ENCODE measurements around the gene ANKMY1. TPM values are rescaled to one million over a fixed set of nuclear protein-coding genes. Genes with fewer than 3 reads are reported as not detected.
A peak's percentile ranks its signal among the peaks of the same experiment; 100 is the strongest.

Gene ANKMY1
- total and polyA plus RNA-seq, 2 donors (not counting 1 experiment from before 2014, with no cell fraction given): 51.7 to 72.1 TPM

- H3K79me2 ChIP-seq (ENCODE audit: control insufficient read depth, insufficient read depth, low read length): peaks cover 94% of the 10 kb centered on the region
- ATAC-seq (ENCODE audit: low read depth): peak; percentile 21
- H3K4me3 ChIP-seq (ENCODE audit: control extremely low read depth in 1 of 5, extremely low read depth in 1 of 5, insufficient read depth in 1 of 5, low read depth in 2 of 5, low read length in 4 of 5): peak overlapping the region in 3 of 5 experiments; percentile 84 to 93 (median 90)
- TF ChIP-seq EZH2 (IDR thresholded peaks at IDR 0.05; ENCODE audit: borderline replicate concordance, insufficient read depth, low read depth, low read length, poor library complexity, severe bottlenecking): no peak
- TF ChIP-seq CTCF (IDR thresholded peaks at IDR 0.05): no peak
- Mint-ChIP-seq H3K27me3 (no peaks in the 10 kb centered on the region), H3K4me1 (peaks cover 65% of the 10 kb centered on the region), H3K9me3 (ENCODE audit: insufficient read depth) (no peaks in the 10 kb centered on the region), H3K27ac (peak overlapping the region; percentile 94), H3K4me3 (peak overlapping the region; percentile 91)
- CTCF ChIA-PET: interaction anchor here (0.7 to 7.2 kb wide), 3 partner anchors 21 to 566 kb away, joined by 3 to 126 read pairs (median 11); partner anchors contain the start of genes DUSP28 and PPP1R7
- POLR2A ChIA-PET: interaction anchor here (0.7 to 3.6 kb wide), 3 partner anchors 16 to 88 kb away, joined by 4 to 97 read pairs (median 4); no protein-coding TSS in a partner anchor
- DNase-seq: peak; percentile 73
- H3K27ac ChIP-seq (ENCODE audit: low read length in 2 of 2): peak overlapping the region; percentile 95 to 97
- peak overlapping the region; percentile 91 for H3K9ac ChIP-seq (ENCODE audit: low read length)
- H4K20me1 ChIP-seq (ENCODE audit: control insufficient read depth, insufficient read depth, low read length, poor library complexity, severe bottlenecking): peaks cover 80% of the 10 kb centered on the region
- no peaks in the 10 kb centered on the region for H3K27me3 ChIP-seq (replicated peaks in 1 of 4; ENCODE audit: control extremely low read depth in 1 of 4, control insufficient read depth in 3 of 4, insufficient read depth in 4 of 4, low read length in 3 of 4)
- peak overlapping the region; percentile 94 for H3K4me2 ChIP-seq (replicated peaks; ENCODE audit: low read depth, low read length, poor library complexity, severe bottlenecking)
- peaks cover 32 to 46% of the 10 kb centered on the region in 2 donors for H3K4me1 ChIP-seq (ENCODE audit: control insufficient read depth in 2 of 2, insufficient read depth in 2 of 2, low read length in 2 of 2)
- no peaks in the 10 kb centered on the region for H3K36me3 ChIP-seq (replicated peaks in 1 of 2; ENCODE audit: control extremely low read depth in 1 of 2, control insufficient read depth in 1 of 2, extremely low read depth in 1 of 2, insufficient read depth in 2 of 2, low read length in 1 of 2)
- peaks cover 0 to 5% (median 0%) of the 10 kb centered on the region in 3 donors for H3K9me3 ChIP-seq (ENCODE audit: control extremely low read depth in 1 of 3, control insufficient read depth in 2 of 3, insufficient read depth in 1 of 3, low read length in 2 of 3)
- intact Hi-C loops (cut with micrococcal nuclease): no loop called here
- 64% methylated on average over 1 of the region's 4 CpGs for WGBS (ENCODE audit: insufficient coverage)
- no peak overlapping the region for H2AFZ ChIP-seq (ENCODE audit: insufficient read depth, low read depth, low read length, poor library complexity, severe bottlenecking)
These were observed 26.8 kb upstream of the ANKMY1 start for GRCh38 chr2:240584486-240585031.

- Histone ChIP-seq H3K4me2 (replicated peaks; ENCODE audit: low read depth, low read length, poor library complexity, severe bottlenecking) (no peak overlapping the region), H2AFZ (ENCODE audit: insufficient read depth, low read depth, low read length, poor library complexity, severe bottlenecking) (no peak overlapping the region), H3K9ac (ENCODE audit: low read length) (no peak overlapping the region), H3K9me3 (ENCODE audit: control extremely low read depth in 1 of 3, control insufficient read depth in 2 of 3, insufficient read depth in 1 of 3, low read length in 2 of 3) (peaks cover 0 to 5% (median 0%) of the 10 kb centered on the region in 3 donors), H3K27me3 (replicated peaks in 1 of 4; ENCODE audit: control extremely low read depth in 1 of 4, control insufficient read depth in 3 of 4, insufficient read depth in 4 of 4, low read length in 3 of 4) (no peaks in the 10 kb centered on the region), H3K36me3 (replicated peaks in 1 of 2; ENCODE audit: control extremely low read depth in 1 of 2, control insufficient read depth in 1 of 2, extremely low read depth in 1 of 2, insufficient read depth in 2 of 2, low read length in 1 of 2) (no peaks in the 10 kb centered on the region), H3K4me1 (ENCODE audit: control insufficient read depth in 2 of 2, insufficient read depth in 2 of 2, low read length in 2 of 2) (peaks cover 32 to 50% of the 10 kb centered on the region in 2 donors), H3K27ac (ENCODE audit: low read length in 2 of 2) (no peak overlapping the region), H3K4me3 (ENCODE audit: control extremely low read depth in 1 of 5, extremely low read depth in 1 of 5, insufficient read depth in 1 of 5, low read depth in 2 of 5, low read length in 4 of 5) (no peak overlapping the region), H4K20me1 (ENCODE audit: control insufficient read depth, insufficient read depth, low read length, poor library complexity, severe bottlenecking) (peaks cover 83% of the 10 kb centered on the region), H3K79me2 (ENCODE audit: control insufficient read depth, insufficient read depth, low read length) (peaks cover 86% of the 10 kb centered on the region)
- Mint-ChIP-seq H3K27me3 (no peaks in the 10 kb centered on the region), H3K27ac (peak overlapping the region; percentile 61), H3K4me3 (no peak overlapping the region), H3K4me1 (peaks cover 66% of the 10 kb centered on the region), H3K9me3 (ENCODE audit: insufficient read depth) (no peaks in the 10 kb centered on the region)
- DNase-seq (no peak), ATAC-seq (ENCODE audit: low read depth) (no peak)
- TF ChIP-seq CTCF (IDR thresholded peaks at IDR 0.05): no peak
- TF ChIP-seq EZH2 (IDR thresholded peaks at IDR 0.05; ENCODE audit: borderline replicate concordance, insufficient read depth, low read depth, low read length, poor library complexity, severe bottlenecking): no peak
- intact Hi-C loops (cut with micrococcal nuclease): no loop called here
- ChIA-PET POLR2A (no interaction called here), CTCF (interaction anchor here (7.2 kb wide), 1 partner anchor 20 kb away, joined by 126 read pairs; the partner anchor contains the start of gene DUSP28)
- 100% methylated on average over 3 of the region's 4 CpGs for WGBS (ENCODE audit: insufficient coverage)
These were observed 26.0 kb upstream of the ANKMY1 start for GRCh38 chr2:240583774-240584173.
